Heart left ventricle (tissue), 13 donors: ENCODE measurements around the gene TPI1.
"Not testable (repeated sequence)": the region's sequence is repeated elsewhere in the genome, so short reads cannot be mapped to it uniquely, and the experiment has no call there.

Source experiments
- CTCF ChIP-seq, 12 donors: fragments of 200-600 bp; sonication (generic) in 4 of 12; IDR thresholded peaks; one replicate each; pipeline versions ENCODE4 v1.5.0 to v1.8.0; 2018 to 2022; ENCODE audit warnings: antibody characterized with exemption in 12 of 12, mild to moderate bottlenecking in 5 of 12
- POLR2A ChIP-seq, 2 donors: fragments of 450-650 bp; IDR thresholded peaks; one replicate each; pipeline ENCODE4 v1.6.1; 2017; ENCODE audit warnings: antibody characterized with exemption in 2 of 2, mild to moderate bottlenecking in 2 of 2, moderate library complexity in 2 of 2
- donor health status: ischemic (EF 13 %, LVEDD 7.1; RV severe dilation, severe dysfunction).
- donor health status: DM: no; HTN: yes; CAD: no.
- donor health status: DM: no; HTN: no; CAD: no.
- donor health status: ischemic (EF 25% LVEDD 6.9; RV normal size, moderate dysfunction).
- donor health status: ischemic (EF 25% LVEDD 5.7; RV mildly dilated, moderate dysfunction).
- donor health status: ischemic (EF 35%, LVEDD 5.7; RV mildly dilated, moderate dysfunction).
- donor health status: nonischemic (EF 11% LVEDD 7.7; RV severe dilation, severe dysfunction).
- donor health status: DM: yes; HTN: yes; CAD: no.
- donor health status: PGD.
- donor health status: ischemic (EF 29% LVEDD 5.4; RV normal size, mild dysfunction).
- donor health status: nonischemic (EF 23%, LVEDD 6.1; RV moderate dilation, normal function).

GRCh38 chr12:6874015-6874368, 6.7 kb downstream of the TPI1 start:
- not testable (repeated sequence) for TF ChIP-seq CTCF, POLR2A (IDR thresholded peaks at IDR 0.05)
